DOHH2 (cell line): Measurements from ENCODE around the gene NOL3.

Source experiments
- CTCF ChIP-seq: fragments of 200-600 bp; sonication (generic); IDR thresholded peaks from one replicate; pipeline ENCODE4 v1.5.1; 2014; ENCODE audit warnings: antibody characterized with exemption, mild to moderate bottlenecking, low read depth, low read length; ENCODE audit not compliant: poor library complexity, severe bottlenecking
- EZH2phosphoT487 ChIP-seq: fragments of 200-600 bp; sonication (generic); IDR thresholded peaks from 2 replicates; pipeline ENCODE4 v1.6.1; 2017; ENCODE audit warnings: borderline replicate concordance, mild to moderate bottlenecking, antibody characterized with exemption, low read length, moderate library complexity, mixed read lengths

- no peak for TF ChIP-seq CTCF
- no peak for TF ChIP-seq EZH2phosphoT487
These were observed 36.5 kb downstream of the NOL3 start for GRCh38 chr16:67206838-67207248.
